ENCODE results near the gene SLC22A23.

SLC22A23 gene

DNA sequence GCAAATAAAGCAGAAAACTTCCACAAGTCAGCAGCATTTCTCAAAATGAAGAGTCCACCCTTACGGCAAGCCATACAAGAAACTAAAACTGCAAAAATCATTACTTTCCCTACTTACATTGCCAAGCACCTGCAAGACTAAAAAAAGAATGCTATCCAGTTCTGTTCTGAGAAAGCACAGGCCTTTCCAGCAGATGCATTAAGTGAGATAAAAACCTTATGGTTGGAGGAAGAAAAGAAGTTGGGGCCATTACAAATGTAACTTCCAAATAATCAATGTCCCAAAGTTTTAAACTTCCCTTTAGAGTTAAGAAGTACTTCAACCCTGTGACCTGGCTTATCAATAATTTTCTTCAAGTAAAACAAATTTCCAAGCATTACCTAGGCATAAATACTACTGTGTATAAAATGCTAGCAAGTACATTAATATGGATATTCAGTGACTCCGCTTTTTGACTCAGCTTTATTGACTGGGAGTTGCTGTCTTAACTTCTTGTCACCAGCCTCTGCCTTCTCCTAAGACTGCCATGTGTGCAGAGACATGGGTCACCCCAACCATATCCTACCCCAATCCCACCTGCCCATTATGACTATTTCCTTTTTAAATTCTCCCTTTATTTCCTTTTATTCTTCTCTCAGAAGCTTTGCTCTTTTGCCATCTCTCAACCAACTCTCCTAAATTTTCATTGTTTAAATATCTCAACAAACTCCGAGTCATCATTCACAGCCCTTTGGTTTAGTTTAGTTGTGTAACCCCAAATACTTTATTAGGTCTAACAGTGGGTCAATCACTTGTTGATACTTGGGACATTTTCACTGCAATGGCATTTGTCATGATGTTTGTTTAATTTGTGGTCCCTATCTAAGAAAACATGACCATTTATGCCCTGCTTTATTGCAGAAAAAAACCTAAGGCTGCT is 49.7 kb downstream of the SLC22A23 start:
- in situ Hi-C loops (cut with MboI; ENCODE audit: low sequenced_read_pairs), result no loop called here

DNA sequence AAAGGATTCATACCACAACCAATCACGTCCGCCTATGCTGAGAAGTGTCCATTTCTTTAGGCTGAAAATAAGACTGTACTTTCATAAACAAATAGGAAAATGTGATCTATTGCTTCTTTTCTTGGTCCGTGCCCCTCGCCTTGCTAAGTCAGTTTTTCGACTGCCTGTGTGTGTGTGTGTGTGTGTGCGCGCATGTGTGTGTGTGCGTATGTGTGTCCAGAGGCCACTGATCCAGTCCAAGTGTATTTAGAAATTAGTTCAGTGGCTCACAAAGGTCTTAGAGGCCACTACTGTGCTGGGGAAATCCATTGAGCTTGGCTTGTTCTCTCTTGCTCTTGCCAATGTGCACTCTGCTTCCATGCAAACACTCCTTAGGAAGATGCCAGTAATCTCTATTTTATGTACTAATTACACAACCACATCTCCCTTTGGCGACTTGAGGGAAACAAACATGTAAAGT is 50.5 kb downstream of the SLC22A23 start:
- in situ Hi-C loops (cut with MboI; ENCODE audit: low sequenced_read_pairs), result no loop called here

DNA sequence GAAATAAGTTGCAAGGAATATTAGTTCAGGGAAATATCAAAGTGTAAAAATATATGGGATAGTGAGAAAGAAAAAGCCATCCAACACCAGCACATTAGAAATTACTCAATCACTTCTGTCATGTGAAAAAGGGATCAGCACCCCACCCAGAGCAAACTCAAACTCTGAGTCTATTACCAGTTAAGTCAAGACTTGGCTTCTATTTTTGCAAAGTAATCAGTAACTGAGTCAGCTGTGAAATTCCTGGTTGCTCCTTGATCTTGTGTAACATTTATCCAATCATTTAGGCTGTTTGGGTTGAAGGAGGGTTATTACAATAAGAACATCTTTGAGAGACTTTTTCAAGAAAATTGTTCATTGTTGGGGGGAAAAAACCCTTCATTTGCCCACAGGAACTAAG is 51.2 kb downstream of the SLC22A23 start:
- in situ Hi-C loops (cut with MboI; ENCODE audit: low sequenced_read_pairs), result no loop called here

DNA sequence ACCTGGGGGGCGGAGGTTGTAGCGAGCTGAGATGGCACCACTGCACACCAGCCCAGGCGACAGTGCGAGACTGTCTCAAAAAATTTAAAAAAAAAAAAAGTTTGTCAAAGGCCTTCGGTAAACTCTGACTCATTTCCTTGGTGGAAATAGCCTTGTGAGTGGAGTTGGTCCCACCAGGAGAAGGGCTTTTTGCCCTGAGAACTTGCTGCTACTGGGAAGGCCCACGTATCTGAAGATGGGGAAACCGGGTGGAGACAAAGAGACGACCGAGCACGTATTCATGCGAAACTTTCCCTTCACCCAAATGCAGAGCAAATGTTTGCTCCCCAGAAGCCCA is 51.7 kb downstream of the SLC22A23 start:
- in situ Hi-C loops (cut with MboI; ENCODE audit: low sequenced_read_pairs), result no loop called here

DNA sequence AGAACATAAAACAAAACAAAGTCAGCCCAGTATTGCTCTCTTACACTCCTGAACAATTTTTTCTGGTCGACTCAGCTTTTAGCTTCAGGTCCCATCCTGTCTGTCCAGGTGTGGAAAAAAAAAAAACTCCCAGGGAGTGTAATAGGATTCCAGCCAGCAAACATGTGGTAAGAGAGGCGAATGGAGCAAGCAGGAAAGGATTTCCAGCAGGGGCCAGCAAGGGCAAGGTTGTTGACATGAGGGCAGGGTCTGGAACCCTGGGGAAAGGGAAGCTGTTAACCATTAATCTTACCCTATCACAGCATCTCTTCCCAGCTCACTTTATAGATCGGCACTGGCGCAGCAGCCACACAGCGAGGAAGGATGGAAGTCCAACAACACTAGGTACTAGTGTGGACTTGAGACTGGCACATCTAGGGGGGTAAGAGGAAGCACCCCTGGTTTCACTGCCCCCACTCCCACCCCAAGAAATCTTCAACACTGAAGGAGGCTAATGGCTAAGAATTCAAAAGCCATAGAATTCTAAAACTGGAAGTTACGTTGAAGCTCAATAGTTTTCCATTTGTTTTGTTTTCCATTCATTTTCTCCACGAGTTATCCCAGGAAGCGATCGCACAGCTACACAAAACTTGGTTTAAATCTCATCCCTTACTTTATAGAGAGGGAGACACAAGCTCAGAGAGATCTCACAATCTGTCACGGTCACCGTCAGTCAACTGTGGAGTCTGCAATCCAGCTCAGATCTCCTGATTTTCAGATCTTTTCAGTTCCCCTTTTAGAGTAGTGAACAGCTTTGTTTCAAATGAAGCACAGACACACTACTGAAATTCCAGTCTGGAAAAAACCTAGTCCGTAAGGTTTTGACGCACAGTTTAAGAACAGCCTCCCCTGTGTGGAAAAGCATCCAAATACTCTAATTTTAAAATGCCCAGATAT is 53.3 kb downstream of the SLC22A23 start:
- in situ Hi-C loops (cut with MboI; ENCODE audit: low sequenced_read_pairs), result no loop called here

DNA sequence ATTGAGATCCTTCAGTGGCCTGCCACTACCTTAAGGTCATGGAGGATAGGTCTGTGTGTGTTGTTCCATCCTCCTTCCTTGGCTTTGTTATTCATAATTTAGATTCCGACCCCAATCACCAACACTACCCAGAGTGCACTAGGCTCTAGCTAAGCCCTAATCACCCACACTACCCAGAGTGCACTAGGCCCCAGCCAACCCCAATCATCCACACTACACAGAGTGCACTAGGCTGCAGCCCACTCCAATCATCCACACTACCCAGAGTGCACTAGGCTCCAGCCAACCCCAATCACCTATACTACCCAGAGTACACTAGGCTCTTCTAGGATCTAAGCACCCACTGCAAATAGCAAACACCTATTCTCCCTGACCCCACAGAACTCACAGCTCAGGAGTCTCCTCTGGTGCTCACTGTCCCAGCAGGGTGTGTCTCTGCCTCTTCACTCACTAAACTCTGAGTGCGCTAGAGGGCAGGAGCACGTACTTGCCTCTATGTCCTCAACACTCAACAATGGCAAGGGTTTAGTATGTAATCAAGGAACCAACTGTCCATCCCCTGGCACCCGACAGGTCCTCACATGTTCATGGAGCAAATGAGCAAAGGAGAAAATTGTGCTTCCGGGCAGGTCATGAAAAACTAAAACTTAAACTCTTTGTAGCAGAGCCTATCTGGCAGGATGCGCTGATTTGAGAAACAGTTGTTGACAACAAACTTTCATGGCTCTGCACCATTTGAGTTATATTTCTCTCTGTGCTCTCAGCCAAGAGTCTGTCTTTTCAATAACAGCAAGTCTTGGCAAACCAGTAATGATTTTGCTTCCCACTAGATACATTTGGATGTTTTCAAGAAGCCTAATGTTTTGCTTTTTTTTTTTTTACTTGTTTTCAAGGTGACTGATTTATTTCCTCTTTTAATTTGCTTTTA is 54.3 kb downstream of the SLC22A23 start:
- in situ Hi-C loops (cut with MboI; ENCODE audit: low sequenced_read_pairs), result no loop called here

DNA sequence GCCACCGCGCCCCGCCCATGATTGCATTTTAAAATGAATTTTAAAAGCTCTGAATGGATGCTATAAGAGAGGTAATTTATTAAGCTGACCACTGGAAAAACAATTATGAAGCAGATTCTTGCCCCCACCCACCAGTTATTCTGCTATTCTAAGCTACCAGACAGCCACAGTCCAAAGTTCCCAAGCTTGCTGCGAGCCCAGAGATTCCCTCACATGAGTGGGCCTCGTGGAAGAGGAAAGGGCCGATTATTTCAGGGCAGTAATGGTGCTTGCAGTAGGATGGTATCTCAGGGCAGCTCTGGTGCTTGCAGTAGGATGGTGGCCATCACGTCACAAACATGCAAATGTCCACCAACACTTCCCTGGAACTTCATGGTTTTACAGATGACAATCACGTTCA is 56.7 kb downstream of the SLC22A23 start:
- in situ Hi-C loops (cut with MboI; ENCODE audit: low sequenced_read_pairs), result no loop called here

DNA sequence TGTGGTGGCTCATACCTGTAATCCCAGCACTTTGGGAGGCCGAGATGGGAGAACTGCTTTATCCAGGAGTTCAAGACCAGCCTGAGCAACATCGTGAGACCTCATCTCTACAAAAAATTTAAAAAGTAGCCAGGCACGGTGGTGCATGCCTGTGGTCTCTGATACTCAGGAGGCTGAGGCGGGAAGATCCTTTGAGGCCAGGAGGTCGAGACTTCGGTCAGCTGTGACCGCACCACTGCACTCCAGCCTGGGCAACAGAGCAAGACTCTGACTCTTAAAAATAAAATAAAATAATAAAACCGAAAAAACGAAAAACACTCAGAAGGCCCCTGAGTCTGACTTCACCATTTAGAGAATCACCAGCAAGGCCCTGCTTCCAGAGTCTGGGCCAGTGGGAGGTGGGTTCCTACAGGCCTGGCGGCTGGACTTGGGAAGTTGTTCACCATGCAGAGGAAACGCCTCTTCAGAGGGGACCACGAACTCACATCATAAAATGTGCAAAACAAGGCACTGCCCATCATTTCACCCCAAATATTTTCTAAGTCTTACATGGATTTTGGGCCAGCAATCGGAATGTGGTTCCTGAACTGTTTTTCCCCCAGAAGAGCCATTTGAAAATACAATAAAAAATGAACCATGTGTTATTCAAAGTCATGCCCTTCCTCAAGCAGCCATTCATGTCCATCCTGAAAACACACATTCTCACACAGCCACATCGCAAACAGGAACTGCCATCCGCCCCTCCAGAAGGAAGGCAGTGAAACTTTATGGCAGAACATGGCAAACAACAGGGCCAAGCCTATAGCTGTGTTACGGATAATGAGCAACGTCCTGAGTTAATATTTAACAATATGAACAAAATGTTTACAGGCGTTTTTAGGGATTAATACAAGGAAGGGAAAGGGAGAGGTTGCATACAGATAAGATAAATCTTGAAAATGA is 57.8 kb downstream of the SLC22A23 start:
- in situ Hi-C loops (cut with MboI; ENCODE audit: low sequenced_read_pairs), result no loop called here

DNA sequence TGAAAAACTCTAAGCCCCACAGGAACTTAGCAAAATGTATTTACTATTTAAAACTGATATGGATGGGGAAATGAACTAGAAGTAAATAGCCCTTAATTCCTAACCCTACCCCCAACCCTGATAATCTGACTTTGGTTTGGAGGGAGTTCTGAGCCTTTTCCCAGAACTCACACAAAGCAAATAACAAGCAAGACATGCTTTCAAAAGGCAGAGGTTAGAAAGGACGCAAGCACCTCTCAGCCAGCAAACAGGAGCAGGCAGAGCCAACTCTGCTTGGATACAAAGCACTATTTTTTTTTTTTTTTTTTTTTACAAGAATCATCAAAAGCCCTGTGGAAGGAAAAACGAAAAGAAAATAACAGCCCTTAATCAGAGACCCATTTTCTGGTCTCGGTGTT is 58.7 kb downstream of the SLC22A23 start:
- in situ Hi-C loops (cut with MboI; ENCODE audit: low sequenced_read_pairs), result no loop called here

DNA sequence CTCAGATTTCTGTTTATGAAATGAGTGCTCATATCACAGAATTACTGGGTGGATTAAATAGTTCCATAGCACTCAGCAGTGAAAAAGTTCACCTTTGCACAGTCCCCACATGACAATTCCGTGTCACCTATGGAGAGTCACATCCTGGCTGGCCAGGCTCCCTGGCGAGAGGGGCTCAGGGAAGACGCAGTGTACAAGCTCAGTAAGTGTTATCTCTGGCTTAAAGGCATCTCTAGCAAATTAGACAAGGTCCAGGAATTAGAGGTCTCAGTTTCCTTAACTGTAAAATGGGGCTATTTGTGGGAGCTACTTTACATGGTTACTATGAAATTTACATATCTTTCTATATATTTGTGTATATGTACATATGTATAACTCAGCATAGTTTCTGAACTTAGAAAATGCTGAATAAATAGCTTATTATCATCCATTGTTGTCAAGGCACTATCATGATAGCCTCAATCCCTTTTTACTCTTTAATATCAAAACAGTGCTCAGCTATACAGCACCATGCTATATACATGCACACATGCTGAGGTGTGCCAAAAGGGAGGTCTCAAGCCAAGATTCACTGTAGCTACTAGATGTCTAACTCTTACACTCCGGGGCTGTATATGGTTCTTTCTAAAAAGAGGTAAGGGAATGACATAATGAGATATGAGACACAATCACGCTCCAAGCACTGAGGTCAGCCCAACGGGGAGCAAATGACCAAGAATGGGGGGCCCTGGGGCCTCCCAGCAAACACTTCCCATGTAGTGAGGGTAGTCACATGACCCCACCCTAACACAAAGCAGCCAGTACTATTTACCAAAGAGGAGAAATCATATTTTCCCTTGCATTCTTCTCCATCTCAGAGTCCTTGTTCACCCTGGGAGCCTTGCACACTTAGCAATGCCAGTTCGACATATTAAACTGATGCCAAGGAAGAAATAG is 59.4 kb downstream of the SLC22A23 start:
- in situ Hi-C loops (cut with MboI; ENCODE audit: low sequenced_read_pairs), result no loop called here

DNA sequence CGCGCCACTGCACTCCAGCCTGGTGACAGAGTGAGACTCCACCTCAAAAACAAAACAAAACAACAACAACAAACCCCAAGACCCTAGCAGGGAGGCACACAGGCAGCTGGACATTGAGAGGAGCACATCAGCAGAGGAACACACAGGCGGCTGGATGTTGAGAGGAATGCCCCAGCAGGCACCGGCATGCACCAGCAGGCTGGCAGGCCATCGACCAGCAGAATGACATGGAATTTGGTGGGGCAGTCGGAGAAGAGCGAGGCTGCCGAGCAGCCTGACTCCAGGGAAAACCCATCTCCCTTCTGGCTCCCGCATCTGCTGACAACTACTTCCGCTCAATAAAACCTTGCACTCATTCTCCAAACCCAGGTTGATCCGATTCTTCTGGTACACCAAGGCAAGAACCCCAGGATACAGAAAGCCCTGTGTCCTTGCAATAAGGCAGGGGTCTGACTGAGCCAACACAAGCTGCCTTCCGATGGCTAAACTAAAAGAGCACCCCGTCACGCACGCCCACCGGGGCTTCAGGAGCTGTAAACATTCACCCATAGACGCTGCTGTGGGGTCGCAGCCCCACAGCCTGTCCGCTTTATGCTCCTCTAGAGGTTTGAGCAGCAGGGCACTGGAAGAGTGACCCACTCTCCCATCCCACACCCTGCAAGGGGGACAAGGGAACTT is 60.2 kb downstream of the SLC22A23 start:
- in situ Hi-C loops (cut with MboI; ENCODE audit: low sequenced_read_pairs), result no loop called here

DNA sequence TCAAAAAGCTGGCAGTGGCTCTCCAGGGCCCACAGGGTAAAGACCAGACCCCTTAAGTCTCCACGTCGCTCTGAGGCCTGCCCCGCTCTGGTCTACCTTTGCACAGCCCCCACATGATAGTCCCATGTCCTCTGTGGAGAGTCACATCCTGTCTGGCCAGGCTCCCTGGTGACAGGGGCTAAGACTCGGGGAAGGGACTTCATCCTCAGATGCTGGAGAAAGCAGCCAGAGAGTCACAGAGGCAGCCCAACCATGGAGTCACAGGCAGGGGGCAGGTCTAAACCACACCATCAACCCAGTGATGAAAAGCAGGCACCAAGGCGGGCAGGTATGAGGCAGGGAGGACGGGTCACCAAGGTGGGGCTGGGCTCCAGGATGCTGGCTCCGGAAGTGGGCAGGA is 62.2 kb downstream of the SLC22A23 start:
- in situ Hi-C loops (cut with MboI; ENCODE audit: low sequenced_read_pairs), result no loop called here

DNA sequence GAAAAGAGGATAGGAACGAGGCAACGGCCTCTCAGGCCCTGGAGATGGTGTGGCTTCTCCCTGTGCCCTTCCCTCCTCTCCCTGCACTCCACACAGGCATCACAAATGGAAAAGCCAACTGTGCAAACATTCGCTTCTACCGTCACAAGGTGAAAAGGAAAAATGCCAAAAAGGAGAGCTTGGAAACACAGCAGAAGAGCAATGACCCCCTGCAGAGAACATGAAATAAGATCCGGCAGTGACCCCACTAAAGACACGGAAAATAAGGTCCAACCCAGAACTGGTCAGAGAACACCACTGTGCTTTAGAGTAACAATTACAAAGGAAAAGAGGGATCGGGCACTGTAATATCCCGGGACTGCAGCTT is 63.0 kb downstream of the SLC22A23 start:
- in situ Hi-C loops (cut with MboI; ENCODE audit: low sequenced_read_pairs), result no loop called here

DNA sequence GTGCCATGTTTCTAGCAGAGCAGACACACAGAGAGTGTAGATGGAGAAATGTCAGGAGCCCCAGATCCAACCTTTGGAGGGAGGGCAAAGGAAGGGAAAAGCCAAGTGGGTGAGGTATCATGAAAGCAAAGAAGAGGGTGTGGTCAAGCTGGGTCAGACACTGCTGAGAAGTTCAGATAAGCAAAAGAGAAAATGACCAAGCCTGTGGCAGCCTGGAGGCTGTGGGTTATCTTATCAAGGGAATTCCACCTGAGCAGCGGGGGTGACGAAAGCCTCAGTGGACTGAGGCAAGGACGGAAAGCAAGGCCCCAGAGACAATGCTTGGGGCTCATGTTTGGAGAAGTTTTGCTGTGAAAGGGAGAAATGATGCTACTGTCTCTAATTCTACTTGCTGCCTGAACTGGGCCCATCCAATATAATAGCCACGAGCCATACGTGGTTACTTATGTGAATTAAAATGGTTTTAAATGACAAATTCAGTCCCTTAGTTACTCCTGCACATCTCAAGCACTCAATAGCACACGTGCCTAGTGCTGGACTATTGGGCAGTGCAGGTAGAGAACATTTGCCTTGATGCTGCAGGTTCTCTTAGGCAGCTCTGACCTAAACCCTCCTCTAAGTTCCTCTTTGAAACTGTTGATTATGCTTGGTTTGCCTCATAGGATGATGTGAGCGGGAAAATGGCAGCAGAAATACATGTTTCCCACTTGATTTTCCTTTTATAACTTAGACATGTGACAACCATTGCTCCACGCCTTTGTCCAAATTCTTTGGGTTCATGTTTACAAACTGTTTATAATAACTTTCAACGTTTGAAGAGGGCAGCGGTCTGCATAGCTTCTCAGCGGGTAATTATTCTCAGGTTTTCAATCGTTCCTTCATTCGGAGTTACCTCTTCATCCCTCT is 63.7 kb downstream of the SLC22A23 start:
- in situ Hi-C loops (cut with MboI; ENCODE audit: low sequenced_read_pairs), result no loop called here

DNA sequence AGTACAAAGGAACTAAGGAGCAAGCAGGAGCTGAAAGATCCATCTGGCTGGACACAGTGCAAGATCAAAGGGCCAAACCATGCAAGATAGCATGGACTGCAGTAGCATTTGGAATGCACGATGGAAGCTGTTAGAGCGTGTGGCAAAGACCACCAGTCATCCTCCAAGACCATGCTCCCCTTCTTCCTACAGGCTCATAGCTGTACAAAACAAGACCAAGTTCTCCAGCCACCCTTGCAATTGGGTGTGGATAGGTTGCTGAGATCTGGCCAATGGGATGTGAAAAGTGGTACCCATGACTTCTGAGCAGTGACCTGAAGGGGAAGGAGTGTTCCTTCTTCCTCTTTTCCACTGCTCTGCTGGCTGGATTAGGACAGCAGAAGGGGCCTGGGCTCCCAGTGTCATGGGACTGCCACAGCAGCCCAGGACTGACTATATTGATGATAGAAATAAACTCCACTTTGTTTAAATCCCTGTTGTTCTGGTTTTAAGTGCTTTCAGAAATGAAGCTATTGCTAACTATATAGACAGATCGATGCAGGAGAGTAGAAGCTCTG is 64.9 kb downstream of the SLC22A23 start:
- in situ Hi-C loops (cut with MboI; ENCODE audit: low sequenced_read_pairs), result no loop called here

DNA sequence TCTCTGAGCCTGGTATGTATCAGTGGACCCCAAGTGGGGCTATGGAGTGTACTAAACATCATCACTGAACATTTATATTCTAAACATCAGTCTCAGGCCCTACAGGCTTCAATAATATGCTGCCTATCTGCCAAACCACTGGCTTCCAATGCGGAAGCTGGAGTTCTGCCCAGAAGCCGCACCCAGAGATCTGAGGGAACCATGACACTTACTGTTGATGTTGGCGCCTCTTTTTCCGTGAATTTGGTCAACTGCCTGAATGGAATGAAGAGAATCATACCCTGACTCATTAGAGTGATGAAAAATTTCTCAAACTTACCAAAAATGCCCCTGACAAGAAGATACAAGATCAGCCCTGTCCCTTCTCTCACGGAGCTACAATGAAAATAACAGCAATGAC is 66.2 kb downstream of the SLC22A23 start:
- in situ Hi-C loops (cut with MboI; ENCODE audit: low sequenced_read_pairs), result no loop called here
